ENCODE results near the gene INPP4A. TPM values are rescaled to one million over a fixed set of nuclear protein-coding genes. Genes with fewer than 3 reads are reported as not detected.
A peak's percentile ranks its signal among the peaks of the same experiment; 100 is the strongest.

The INPP4A gene
- total and polyA plus RNA-seq, 7 donors: 1.8 to 49.9 (median 30.4) TPM

DNA sequence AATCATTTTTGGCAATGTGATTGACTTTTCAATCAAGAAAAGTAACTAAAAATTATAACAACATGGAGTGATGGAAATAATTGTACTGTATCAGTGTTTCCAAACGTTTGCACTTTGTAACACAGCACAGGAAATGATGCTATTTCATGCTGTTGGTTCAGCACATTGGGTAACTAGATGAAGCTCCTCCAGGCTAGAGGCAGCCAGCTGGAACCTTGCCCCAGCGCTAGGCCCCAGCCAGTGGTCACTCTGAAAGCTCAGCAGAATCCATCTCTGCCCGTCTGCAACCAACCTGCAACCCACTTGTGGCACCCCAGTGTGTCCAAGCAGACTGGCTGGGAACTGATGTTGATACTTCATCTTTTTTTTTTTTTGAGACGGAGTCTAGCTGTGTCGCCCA, 179.0 kb downstream of the INPP4A start:
- TF ChIP-seq POLR2A (IDR thresholded peaks at IDR 0.05) (no peak), EP300 (IDR thresholded peaks at IDR 0.05) (no peak), POLR2AphosphoS5 (IDR thresholded peaks at IDR 0.05) (no peak)
- TF ChIP-seq, protein P1, sequence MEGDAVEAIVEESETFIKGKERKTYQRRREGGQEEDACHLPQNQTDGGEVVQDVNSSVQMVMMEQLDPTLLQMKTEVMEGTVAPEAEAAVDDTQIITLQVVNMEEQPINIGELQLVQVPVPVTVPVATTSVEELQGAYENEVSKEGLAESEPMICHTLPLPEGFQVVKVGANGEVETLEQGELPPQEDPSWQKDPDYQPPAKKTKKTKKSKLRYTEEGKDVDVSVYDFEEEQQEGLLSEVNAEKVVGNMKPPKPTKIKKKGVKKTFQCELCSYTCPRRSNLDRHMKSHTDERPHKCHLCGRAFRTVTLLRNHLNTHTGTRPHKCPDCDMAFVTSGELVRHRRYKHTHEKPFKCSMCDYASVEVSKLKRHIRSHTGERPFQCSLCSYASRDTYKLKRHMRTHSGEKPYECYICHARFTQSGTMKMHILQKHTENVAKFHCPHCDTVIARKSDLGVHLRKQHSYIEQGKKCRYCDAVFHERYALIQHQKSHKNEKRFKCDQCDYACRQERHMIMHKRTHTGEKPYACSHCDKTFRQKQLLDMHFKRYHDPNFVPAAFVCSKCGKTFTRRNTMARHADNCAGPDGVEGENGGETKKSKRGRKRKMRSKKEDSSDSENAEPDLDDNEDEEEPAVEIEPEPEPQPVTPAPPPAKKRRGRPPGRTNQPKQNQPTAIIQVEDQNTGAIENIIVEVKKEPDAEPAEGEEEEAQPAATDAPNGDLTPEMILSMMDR (IDR thresholded peaks at IDR 0.05): no peak
- H3K4me1 ChIP-seq: no peaks in the 10 kb centered on the region
- H3K27ac ChIP-seq: no peak overlapping the region
- WGBS, 2 donors: 77 to 81% methylated on average over 5 of the region's 5 CpGs
- H3K9me3 ChIP-seq: no peaks in the 10 kb centered on the region
- no peaks in the 10 kb centered on the region for H3K27me3 ChIP-seq
- intact Hi-C loops (cut with DNase I): no loop called here
- peaks cover 0 to 20% (median 0%) of the 10 kb centered on the region in 4 donors for H3K36me3 ChIP-seq
- DNase-seq: peak; percentile 72
- no peak overlapping the region for H3K4me3 ChIP-seq

DNA sequence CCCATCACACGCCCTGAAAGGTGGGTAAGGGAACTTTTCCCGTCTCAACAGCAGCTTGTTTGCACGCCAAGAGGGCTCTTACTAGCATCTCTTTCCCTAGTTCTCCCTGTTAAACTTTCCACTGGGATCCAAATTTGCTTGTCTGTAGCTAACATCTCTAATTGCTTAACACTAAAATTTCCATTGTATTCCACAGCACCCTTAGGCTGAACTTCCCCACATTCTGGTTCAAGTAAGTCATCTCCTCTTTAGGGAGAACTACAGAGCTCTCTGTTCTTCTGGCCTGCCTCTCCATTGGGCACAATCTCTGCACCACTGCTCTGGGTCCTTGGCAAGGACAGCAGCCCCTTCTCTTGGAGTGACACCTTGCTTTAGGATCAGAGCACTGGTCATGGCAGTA, 187.7 kb downstream of the INPP4A start:
- WGBS, 2 donors: 81 to 83% methylated on average over 3 of the region's 3 CpGs
- TF ChIP-seq EP300 (IDR thresholded peaks at IDR 0.05) (no peak), POLR2AphosphoS5 (IDR thresholded peaks at IDR 0.05) (no peak)
- TF ChIP-seq, protein P1 (IDR thresholded peaks at IDR 0.05): no peak
- intact Hi-C loops (cut with DNase I): no loop called here
- no peaks in the 10 kb centered on the region for H3K27me3 ChIP-seq
- DNase-seq: no peak
- peaks cover 4 to 51% (median 9%) of the 10 kb centered on the region in 4 donors for H3K36me3 ChIP-seq
- no peak overlapping the region for H3K27ac ChIP-seq
- H3K4me1 ChIP-seq: no peaks in the 10 kb centered on the region
- no peaks in the 10 kb centered on the region for H3K9me3 ChIP-seq
- no peak overlapping the region for H3K4me3 ChIP-seq

DNA sequence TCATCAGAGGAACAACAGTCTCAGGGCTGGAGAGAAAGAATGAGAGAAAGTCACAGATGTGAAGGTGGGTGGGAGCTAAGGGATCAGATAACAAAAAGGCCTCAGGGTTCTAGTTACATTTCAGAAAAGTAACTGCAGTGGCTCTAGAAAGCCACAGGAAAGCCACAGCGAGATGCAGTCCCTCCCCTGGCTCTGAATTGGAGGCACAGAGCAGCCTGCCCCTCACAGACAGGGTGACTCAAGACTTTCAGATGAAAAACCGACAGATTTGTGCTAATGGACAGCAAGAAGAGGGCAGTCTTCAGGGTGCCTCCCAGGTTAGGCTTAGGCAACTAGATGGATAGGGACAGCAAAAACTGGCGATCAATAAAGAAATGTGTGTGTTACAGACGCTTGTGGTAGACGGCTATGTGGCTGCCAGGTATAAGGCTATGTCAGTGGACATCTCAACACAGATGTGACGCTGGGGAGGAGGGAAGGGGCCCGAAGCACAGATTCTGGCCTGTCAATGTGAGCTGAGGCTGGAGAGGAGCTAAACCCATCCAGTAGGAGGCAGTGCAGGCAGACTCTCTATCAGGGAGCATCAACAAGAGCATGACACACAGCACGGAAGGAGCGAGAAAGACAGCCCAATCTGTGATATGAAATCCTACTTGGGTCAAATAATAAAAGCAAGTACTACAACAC, 189.9 kb downstream of the INPP4A start:
- WGBS, 2 donors: 75 to 86% methylated on average over 9 of the region's 9 CpGs
- H3K4me1 ChIP-seq: no peaks in the 10 kb centered on the region
- no peak overlapping the region for H3K4me3 ChIP-seq
- DNase-seq: no peak
- no peak for TF ChIP-seq POLR2AphosphoS5 (IDR thresholded peaks at IDR 0.05)
- TF ChIP-seq, protein P1 (IDR thresholded peaks at IDR 0.05): no peak
- TF ChIP-seq EP300 (IDR thresholded peaks at IDR 0.05): no peak
- no peak for TF ChIP-seq POLR2A (IDR thresholded peaks at IDR 0.05)
- peaks cover 4 to 72% (median 11%) of the 10 kb centered on the region in 4 donors for H3K36me3 ChIP-seq
- H3K27ac ChIP-seq: no peak overlapping the region
- intact Hi-C loops (cut with DNase I): no loop called here
- no peaks in the 10 kb centered on the region for H3K27me3 ChIP-seq
- H3K9me3 ChIP-seq: no peaks in the 10 kb centered on the region

DNA sequence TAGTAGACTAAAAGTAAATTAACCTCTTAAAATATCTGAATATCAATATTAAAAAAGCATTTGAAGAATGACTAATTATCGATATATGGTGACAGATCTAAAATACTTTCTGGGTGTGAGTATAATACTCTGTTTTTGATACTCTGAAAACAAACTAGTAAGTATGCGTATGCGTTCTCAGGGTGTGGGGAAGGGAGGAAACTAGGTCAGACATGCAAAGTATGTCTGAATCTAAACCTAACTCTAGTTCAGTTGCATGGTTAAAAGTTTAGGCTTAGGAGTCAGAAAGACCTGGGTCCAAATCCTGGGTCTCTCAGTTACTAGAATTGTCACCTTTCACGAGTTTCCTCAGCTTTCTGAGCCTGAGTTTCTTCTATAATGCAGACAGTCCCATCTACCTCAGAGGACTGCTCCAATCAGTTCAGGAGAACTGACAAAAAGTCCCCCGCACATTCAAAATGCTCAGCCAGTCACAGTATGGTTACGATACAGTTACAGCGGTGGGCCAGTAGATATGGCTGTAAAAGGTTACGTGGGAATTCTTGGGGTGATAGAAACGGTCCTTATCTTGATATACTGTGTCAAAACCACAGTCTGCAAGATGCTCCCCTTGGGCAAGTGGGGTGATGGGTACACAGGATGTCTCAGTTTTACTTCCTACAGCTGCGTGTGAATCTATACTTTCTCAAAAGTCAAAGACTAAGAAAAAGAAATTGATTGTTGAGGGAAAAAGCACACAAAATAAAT, 192.9 kb downstream of the INPP4A start:
- 71 to 82% methylated on average over 10 of the region's 10 CpGs for WGBS, 2 donors
- no peaks in the 10 kb centered on the region for H3K27me3 ChIP-seq
- no peaks in the 10 kb centered on the region for H3K4me1 ChIP-seq
- no peak for DNase-seq
- no peak overlapping the region for H3K27ac ChIP-seq
- H3K4me3 ChIP-seq: no peak overlapping the region
- TF ChIP-seq EP300 (IDR thresholded peaks at IDR 0.05) (no peak), POLR2A (IDR thresholded peaks at IDR 0.05) (no peak), POLR2AphosphoS5 (IDR thresholded peaks at IDR 0.05) (no peak)
- TF ChIP-seq, protein P1 (IDR thresholded peaks at IDR 0.05): no peak
- H3K36me3 ChIP-seq: peaks cover 4 to 77% (median 11%) of the 10 kb centered on the region in 4 donors
- no peaks in the 10 kb centered on the region for H3K9me3 ChIP-seq
- intact Hi-C loops (cut with DNase I): no loop called here

All from sigmoid colon (tissue), 7 donors.